AG09319 (cell line): ENCODE data around the gene MCC.

Experiments
- DNase-seq: peaks from one replicate; pipeline ENCODE4 v3.0.0-alpha.2; 2010; ENCODE audit warnings: low read depth; ENCODE audit errors: extremely low read depth
- CTCF ChIP-seq: IDR thresholded peaks from 2 replicates; pipeline ENCODE4 v1.5.1; 2011; ENCODE audit warnings: low read depth, mild to moderate bottlenecking, inconsistent platforms, low read length, moderate library complexity

Gene MCC

GRCh38 chr5:112983363-112983762, 504.9 kb downstream of the MCC start:
- no peak for DNase-seq

GRCh38 chr5:112979723-112980122, 508.5 kb downstream of the MCC start:
- TF ChIP-seq CTCF: no peak

More at GRCh38 chr5:112983363-112983762, 504.9 kb downstream of the MCC start:
- no peak for TF ChIP-seq CTCF

GRCh38 chr5:112978836-112979235, 509.4 kb downstream of the MCC start:
- no peak for TF ChIP-seq CTCF
- DNase-seq: no peak

More at GRCh38 chr5:112979723-112980122, 508.5 kb downstream of the MCC start:
- no peak for DNase-seq

GRCh38 chr5:112977440-112977861, 510.8 kb downstream of the MCC start:
- DNase-seq: no peak
- no peak for TF ChIP-seq CTCF

GRCh38 chr5:112976432-112977309, 511.6 kb downstream of the MCC start, which contains the start of gene DCP2:
Gene DCP2, plus strand, starts transcription at chr5:112976798. Its CDS starts 136 bp downstream, at chr5:112976934.
- no peak for TF ChIP-seq CTCF
- DNase-seq: peak; percentile 97

- TF ChIP-seq CTCF: no peak
- no peak for DNase-seq
Measured at GRCh38 chr5:112975721-112976431, 512.4 kb downstream of the MCC start.

GRCh38 chr5:112974901-112975300, 513.4 kb downstream of the MCC start:
- TF ChIP-seq CTCF: no peak

More at GRCh38 chr5:112974901-112975300, 513.4 kb downstream of the MCC start:
- DNase-seq: no peak
